Stimulated activated naive CD8-positive, alpha-beta T cell treated with anti-CD3 and anti-CD28 coated beads, Interleukin-15, Interleukin-2, amounts not matched to agents 100 ng/mL and 50 ng/mL, for 24 hours (primary cell): Measurements from ENCODE around the gene RNF146.

ENCODE experiments used
- H3K27ac Mint-ChIP-seq: one replicate; pipeline ENCODE4 v1.8.0; 2021; ENCODE audit warnings: mild to moderate bottlenecking, mixed read lengths
- H3K27me3 Mint-ChIP-seq: one replicate; pipeline ENCODE4 v1.8.0; 2021; ENCODE audit warnings: mixed read lengths
- H3K36me3 Mint-ChIP-seq: one replicate; pipeline ENCODE4 v1.8.0; 2021; ENCODE audit warnings: low read depth, mixed read lengths
- H3K4me1 Mint-ChIP-seq: one replicate; pipeline ENCODE4 v1.8.0; 2021; ENCODE audit warnings: low read depth, mixed read lengths
- H3K4me3 Mint-ChIP-seq: one replicate; pipeline ENCODE4 v1.8.0; 2021; ENCODE audit warnings: mild to moderate bottlenecking, mixed read lengths
- H3K9me3 Mint-ChIP-seq: one replicate; pipeline ENCODE4 v1.8.0; 2021; ENCODE audit warnings: mixed read lengths

The RNF146 gene

DNA sequence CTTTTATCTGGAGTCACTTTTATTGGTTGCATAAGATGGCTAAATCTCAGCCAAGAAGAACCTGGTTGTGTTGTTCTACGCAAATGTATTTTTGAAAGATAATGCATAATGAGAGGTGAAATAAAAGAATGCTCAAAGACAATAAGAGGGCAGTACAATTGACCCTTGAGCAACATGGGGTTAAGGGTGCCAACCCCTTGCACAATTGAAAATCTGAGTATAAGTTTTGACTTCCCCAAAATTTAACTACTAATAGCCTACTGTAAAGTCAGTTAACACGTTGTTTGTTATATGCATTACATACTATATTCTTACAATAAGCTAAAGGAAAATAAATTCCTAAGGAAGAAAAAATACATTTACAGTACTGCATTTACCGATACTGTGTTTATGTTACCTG is 5.9 kb downstream of the RNF146 start:
- Mint-ChIP-seq H3K9me3 (no peaks in the 10 kb centered on the region), H3K27me3 (no peaks in the 10 kb centered on the region), H3K4me1 (peaks cover 51% of the 10 kb centered on the region), H3K4me3 (no peak overlapping the region), H3K27ac (no peak overlapping the region), H3K36me3 (peaks cover 17% of the 10 kb centered on the region)

DNA sequence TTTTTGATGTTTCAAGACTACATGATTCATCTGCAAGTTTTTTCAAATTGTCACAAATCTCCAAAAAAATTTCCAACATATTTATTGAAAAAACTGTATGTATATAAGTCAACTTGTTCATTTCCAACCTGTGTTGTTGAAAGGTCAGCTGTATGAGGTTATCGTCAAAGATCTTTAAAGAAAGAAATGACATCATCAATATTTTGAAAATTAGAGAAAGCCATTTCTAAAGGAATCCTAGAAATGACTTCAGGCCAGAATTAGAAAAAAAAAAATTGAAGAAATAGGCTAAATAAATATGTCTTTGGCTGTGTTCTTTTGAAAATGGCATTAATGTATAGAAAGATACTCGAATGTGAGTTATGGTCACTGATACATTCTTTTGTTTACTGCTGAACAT is 6.8 kb downstream of the RNF146 start:
- no peaks in the 10 kb centered on the region for H3K27me3 Mint-ChIP-seq
- no peak overlapping the region for H3K4me3 Mint-ChIP-seq
- H3K9me3 Mint-ChIP-seq = no peaks in the 10 kb centered on the region
- H3K27ac Mint-ChIP-seq = no peak overlapping the region
- peaks cover 44% of the 10 kb centered on the region for H3K4me1 Mint-ChIP-seq
- peaks cover 14% of the 10 kb centered on the region for H3K36me3 Mint-ChIP-seq

DNA sequence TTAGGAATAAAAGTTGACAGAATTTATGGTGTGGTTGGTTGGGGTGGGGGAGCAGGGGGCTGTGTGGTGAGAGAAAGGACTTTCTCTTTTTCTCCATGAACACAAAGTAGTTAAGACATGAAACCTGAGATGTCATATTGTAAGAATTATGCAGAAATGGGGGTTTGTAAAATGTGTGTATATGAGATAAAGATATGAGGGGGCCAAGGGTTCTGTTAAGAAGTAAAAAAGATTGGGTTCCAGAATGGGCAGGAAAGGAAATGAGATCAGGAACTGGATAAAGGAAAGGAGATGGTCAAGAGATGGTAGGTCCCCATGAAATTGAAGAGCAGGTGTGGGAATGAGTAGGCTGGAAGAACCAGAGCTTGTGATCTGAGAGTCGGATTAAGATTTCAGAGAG is 9.7 kb downstream of the RNF146 start:
- H3K9me3 Mint-ChIP-seq = no peaks in the 10 kb centered on the region
- H3K27ac Mint-ChIP-seq = no peak overlapping the region
- peaks cover 27% of the 10 kb centered on the region for H3K4me1 Mint-ChIP-seq
- H3K36me3 Mint-ChIP-seq = peaks cover 6% of the 10 kb centered on the region
- H3K27me3 Mint-ChIP-seq = no peaks in the 10 kb centered on the region
- H3K4me3 Mint-ChIP-seq = no peak overlapping the region

GRCh38 chr6:127277878-127278843 is 11.5 kb downstream of the RNF146 start:
- H3K27me3 Mint-ChIP-seq = no peaks in the 10 kb centered on the region
- H3K4me1 Mint-ChIP-seq = peaks cover 19% of the 10 kb centered on the region
- peaks cover 21% of the 10 kb centered on the region for H3K36me3 Mint-ChIP-seq
- no peaks in the 10 kb centered on the region for H3K9me3 Mint-ChIP-seq
- H3K4me3 Mint-ChIP-seq = no peak overlapping the region
- H3K27ac Mint-ChIP-seq = no peak overlapping the region

- Mint-ChIP-seq H3K36me3 (peaks cover 27% of the 10 kb centered on the region), H3K27me3 (no peaks in the 10 kb centered on the region), H3K27ac (no peak overlapping the region), H3K4me1 (peaks cover 13% of the 10 kb centered on the region), H3K4me3 (no peak overlapping the region), H3K9me3 (no peaks in the 10 kb centered on the region)
Measured at GRCh38 chr6:127279815-127280214, 13.2 kb downstream of the RNF146 start.

- Mint-ChIP-seq H3K27me3 (no peaks in the 10 kb centered on the region), H3K27ac (no peak overlapping the region), H3K4me3 (no peak overlapping the region), H3K4me1 (peaks cover 11% of the 10 kb centered on the region), H3K36me3 (peaks cover 48% of the 10 kb centered on the region), H3K9me3 (no peaks in the 10 kb centered on the region)
Measured at GRCh38 chr6:127282184-127282583, 15.5 kb downstream of the RNF146 start.

- peaks cover 68% of the 10 kb centered on the region for H3K36me3 Mint-ChIP-seq
- H3K4me1 Mint-ChIP-seq = peaks cover 49% of the 10 kb centered on the region
- no peak overlapping the region for H3K27ac Mint-ChIP-seq
- H3K27me3 Mint-ChIP-seq = no peaks in the 10 kb centered on the region
- H3K9me3 Mint-ChIP-seq = no peaks in the 10 kb centered on the region
- no peak overlapping the region for H3K4me3 Mint-ChIP-seq
Measured at GRCh38 chr6:127288705-127289104, 22.0 kb downstream of the RNF146 start.

DNA sequence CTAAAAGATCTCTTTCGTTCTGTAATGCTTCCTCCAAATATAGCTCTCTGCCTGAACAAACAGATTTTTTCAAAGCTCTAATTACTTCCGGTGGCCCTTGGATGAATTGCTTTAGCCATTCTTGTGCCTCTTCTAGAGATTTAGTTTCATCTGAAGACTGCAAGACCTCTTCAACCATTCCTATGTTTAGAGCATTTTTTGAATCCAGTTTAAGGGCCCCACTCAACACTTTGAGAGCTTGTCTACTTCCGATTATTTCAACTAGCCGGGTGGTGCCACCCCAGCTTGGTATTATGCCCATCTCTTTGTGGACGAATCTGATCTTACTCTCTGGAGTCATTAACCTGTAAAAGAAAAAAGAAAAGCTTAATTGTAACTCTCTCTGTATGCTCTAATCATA is 23.3 kb downstream of the RNF146 start:
- Mint-ChIP-seq H3K4me3 (no peak overlapping the region), H3K36me3 (peaks cover 69% of the 10 kb centered on the region), H3K27ac (no peak overlapping the region), H3K9me3 (no peaks in the 10 kb centered on the region), H3K4me1 (peaks cover 46% of the 10 kb centered on the region), H3K27me3 (no peaks in the 10 kb centered on the region)

DNA sequence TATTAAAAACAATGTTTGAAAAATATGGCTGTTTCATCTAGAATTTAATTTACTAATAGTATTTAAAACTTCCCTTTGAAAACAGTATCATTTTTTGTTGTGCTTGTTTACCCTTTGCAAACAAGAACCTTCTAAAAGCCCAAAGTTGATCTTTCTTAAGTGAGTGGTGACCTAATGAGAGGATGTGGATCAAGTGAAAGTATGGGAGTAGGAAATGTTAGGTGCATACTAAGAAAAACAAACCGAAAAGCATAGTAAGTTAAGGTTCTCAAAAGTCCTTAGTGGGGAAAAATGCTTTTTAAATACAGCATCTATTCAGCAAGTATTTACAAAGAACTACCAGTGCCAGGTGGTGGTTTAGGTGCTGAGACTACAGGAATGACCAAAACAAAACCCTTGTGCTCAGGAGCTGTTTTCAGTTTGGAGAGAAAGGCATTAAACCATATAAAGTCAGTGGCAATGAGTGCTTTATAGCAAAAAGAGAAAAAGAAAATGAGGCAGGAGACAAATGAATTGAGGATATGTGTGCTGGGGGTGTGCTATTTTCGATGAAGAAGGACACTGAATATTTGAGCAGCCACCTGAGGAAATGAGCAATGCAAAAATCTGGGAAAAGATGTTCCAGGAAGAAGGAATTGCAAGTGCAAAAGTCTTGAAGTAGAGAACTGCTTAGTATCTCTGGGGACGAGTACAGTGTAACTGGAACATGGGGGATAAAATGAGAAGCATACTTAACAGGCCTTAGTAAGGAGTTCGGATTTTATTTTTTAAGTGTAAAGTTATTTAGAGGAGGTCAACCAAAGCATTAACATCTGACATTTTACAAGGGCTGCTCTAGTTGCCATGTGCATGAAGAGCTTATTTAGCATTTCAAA is 24.0 kb downstream of the RNF146 start:
- peaks cover 46% of the 10 kb centered on the region for H3K4me1 Mint-ChIP-seq
- peak overlapping the region; percentile 14 for H3K27ac Mint-ChIP-seq
- H3K4me3 Mint-ChIP-seq = no peak overlapping the region

DNA sequence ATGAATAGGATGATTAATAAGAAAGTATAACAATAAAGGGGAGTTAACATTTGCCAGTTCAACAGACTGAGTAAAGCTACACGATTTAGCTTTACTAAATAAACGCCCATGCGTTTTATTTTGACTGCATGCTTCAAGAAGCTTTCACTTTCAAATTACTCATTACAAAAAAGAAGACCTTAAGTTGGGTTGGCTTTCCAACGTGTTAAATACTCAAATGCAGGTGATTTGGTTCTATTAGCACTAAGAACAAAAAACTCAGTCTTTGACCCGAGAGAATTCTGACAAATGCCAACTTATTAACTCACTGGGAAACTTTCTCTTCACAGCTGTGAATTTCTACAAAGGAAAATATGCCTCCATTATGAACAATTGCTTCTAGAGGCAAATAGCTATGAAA is 24.8 kb downstream of the RNF146 start:
- Mint-ChIP-seq H3K36me3 (peaks cover 63% of the 10 kb centered on the region), H3K27ac (peak overlapping the region; percentile 53), H3K9me3 (no peaks in the 10 kb centered on the region), H3K4me3 (peak overlapping the region; percentile 43), H3K4me1 (peaks cover 46% of the 10 kb centered on the region), H3K27me3 (no peaks in the 10 kb centered on the region)

More for the DNA sequence above, 24.0 kb downstream of the RNF146 start:
- no peaks in the 10 kb centered on the region for H3K27me3 Mint-ChIP-seq
- peaks cover 68% of the 10 kb centered on the region for H3K36me3 Mint-ChIP-seq
- H3K9me3 Mint-ChIP-seq = no peaks in the 10 kb centered on the region

- no peaks in the 10 kb centered on the region for H3K9me3 Mint-ChIP-seq
- no peaks in the 10 kb centered on the region for H3K27me3 Mint-ChIP-seq
- H3K36me3 Mint-ChIP-seq = peaks cover 38% of the 10 kb centered on the region
- H3K27ac Mint-ChIP-seq = peak overlapping the region; percentile 9
- peaks cover 23% of the 10 kb centered on the region for H3K4me1 Mint-ChIP-seq
- no peak overlapping the region for H3K4me3 Mint-ChIP-seq
Measured at GRCh38 chr6:127297502-127298070, 30.9 kb downstream of the RNF146 start.

DNA sequence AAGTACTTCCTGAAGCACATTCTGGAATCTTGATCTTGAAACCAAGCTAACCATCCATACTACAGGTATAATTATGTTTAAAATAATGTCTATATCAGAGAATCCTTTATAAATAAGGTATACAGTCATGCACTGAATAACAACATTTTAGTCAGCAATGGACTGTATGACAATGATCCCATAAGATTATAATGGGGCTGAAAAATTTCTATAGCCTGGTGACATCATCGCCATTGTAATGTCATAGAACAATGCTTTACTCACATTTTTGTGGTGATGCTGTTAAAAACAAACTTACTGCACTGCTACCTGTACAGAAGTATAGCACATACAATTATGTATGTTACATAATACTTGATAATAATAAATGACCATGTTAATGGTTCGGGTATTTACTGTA is 31.8 kb downstream of the RNF146 start:
- Mint-ChIP-seq H3K4me3 (no peak overlapping the region), H3K27ac (no peak overlapping the region), H3K4me1 (peaks cover 22% of the 10 kb centered on the region), H3K9me3 (no peaks in the 10 kb centered on the region), H3K27me3 (no peaks in the 10 kb centered on the region), H3K36me3 (peaks cover 31% of the 10 kb centered on the region)

DNA sequence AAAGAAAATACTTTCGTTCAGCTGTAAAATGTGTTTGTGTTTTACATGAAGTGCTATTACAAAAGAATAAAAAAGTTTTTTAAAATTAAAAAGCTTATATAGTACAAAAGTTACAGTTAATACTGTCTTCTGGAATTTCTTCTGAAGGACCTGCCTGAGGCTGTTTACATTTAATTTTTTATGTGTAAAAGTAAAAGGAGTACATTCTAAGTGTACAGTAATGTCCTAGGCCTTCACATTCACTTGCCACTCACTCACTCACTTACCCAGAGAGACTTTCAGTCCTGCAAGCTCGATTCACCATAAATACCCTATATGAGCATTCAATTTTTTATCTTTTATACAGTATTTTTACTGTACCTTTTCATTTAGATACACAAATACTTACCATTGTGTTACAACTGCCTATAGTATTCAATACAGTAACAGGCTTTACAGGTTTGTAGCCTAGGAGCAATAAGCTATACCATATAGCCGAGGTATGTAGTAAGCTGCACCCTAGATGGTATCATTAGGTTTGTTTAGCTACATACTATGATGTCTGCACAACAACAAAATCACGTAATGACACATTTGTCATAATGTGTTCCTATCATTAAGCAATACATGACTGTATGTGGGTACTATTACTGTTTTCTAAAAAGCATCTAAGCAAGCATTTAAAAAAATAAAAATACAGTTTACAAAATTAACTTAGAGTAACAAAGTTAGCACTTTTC is 33.0 kb downstream of the RNF146 start:
- H3K27me3 Mint-ChIP-seq = no peaks in the 10 kb centered on the region
- no peak overlapping the region for H3K27ac Mint-ChIP-seq
- peaks cover 30% of the 10 kb centered on the region for H3K4me1 Mint-ChIP-seq
- no peak overlapping the region for H3K4me3 Mint-ChIP-seq
- no peaks in the 10 kb centered on the region for H3K9me3 Mint-ChIP-seq
- peaks cover 33% of the 10 kb centered on the region for H3K36me3 Mint-ChIP-seq

GRCh38 chr6:127300411-127300810 is 33.7 kb downstream of the RNF146 start:
- Mint-ChIP-seq H3K27ac (no peak overlapping the region), H3K9me3 (no peaks in the 10 kb centered on the region), H3K4me3 (no peak overlapping the region), H3K27me3 (no peaks in the 10 kb centered on the region), H3K4me1 (peaks cover 37% of the 10 kb centered on the region), H3K36me3 (peaks cover 34% of the 10 kb centered on the region)
